OCI-LY3 (cell line): ENCODE results near the gene OPCML.

ENCODE experiments used
- EZH2phosphoT487 ChIP-seq: fragments of 200-600 bp; shearing (Covaris generic); IDR thresholded peaks from 2 replicates; pipeline ENCODE4 v1.6.1; 2018; ENCODE audit warnings: antibody characterized with exemption, mixed run types, low read depth
- TF ChIP-seq, protein P1 (sequence below): fragments of 200-600, 300-600 bp; sonication (generic); IDR thresholded peaks from 2 replicates; pipeline ENCODE4 v1.5.1; 2014; ENCODE audit warnings: antibody characterized with exemption, low read length, low read depth

DNA sequence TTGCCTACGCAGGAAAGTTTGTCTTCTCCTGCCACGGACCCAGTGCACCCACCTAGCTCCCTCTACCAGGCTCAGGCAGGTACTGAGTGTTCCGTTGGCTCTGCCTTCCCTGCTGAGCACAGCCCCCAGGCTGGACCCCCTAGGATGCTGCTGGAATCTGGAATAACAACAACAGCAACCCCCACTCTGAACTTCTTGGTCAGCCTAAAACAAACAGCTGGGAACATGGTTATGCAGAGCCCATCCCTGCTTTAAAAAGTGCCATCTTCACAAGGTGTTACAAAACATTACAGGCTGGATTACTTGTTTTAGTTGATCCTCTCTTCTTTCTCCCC is 1.8 kb downstream of the OPCML start:
- TF ChIP-seq, protein P1, sequence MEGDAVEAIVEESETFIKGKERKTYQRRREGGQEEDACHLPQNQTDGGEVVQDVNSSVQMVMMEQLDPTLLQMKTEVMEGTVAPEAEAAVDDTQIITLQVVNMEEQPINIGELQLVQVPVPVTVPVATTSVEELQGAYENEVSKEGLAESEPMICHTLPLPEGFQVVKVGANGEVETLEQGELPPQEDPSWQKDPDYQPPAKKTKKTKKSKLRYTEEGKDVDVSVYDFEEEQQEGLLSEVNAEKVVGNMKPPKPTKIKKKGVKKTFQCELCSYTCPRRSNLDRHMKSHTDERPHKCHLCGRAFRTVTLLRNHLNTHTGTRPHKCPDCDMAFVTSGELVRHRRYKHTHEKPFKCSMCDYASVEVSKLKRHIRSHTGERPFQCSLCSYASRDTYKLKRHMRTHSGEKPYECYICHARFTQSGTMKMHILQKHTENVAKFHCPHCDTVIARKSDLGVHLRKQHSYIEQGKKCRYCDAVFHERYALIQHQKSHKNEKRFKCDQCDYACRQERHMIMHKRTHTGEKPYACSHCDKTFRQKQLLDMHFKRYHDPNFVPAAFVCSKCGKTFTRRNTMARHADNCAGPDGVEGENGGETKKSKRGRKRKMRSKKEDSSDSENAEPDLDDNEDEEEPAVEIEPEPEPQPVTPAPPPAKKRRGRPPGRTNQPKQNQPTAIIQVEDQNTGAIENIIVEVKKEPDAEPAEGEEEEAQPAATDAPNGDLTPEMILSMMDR = no peak
- no peak for TF ChIP-seq EZH2phosphoT487
